NT2/D1 (cell line): ENCODE data around the gene TKTL2.
A peak's percentile ranks its signal among the peaks of the same experiment; 100 is the strongest.

Experiments used
- DNase-seq: peaks from one replicate; pipeline ENCODE4 v3.0.0-alpha.2; 2011; ENCODE audit warnings: low read depth, low spot score
- H3K27me3 ChIP-seq: 2 replicates; pipeline ENCODE4 v1.6.0; 2011; ENCODE audit warnings: mild to moderate bottlenecking; ENCODE audit not compliant: insufficient read length, insufficient read depth
- H3K36me3 ChIP-seq: 2 replicates; pipeline ENCODE4 v1.6.1; 2011; ENCODE audit warnings: mild to moderate bottlenecking, low read length, mixed read lengths; ENCODE audit not compliant: insufficient read depth, insufficient read length
- H3K4me1 ChIP-seq: 2 replicates; pipeline ENCODE4 v1.5.1; 2011; ENCODE audit not compliant: insufficient read depth, insufficient read length
- H3K4me3 ChIP-seq: 2 replicates; pipeline ENCODE4 v1.5.1; 2011; ENCODE audit warnings: low read depth; ENCODE audit not compliant: insufficient read length
- H3K9ac ChIP-seq: 2 replicates; pipeline ENCODE4 v1.6.0; 2011; ENCODE audit warnings: low read depth; ENCODE audit not compliant: insufficient read length
- H3K9me3 ChIP-seq: 2 replicates; pipeline ENCODE4 v1.5.1; 2011; ENCODE audit warnings: mild to moderate bottlenecking, low read length; ENCODE audit not compliant: insufficient read depth
- SUZ12 ChIP-seq: IDR thresholded peaks from 2 replicates; pipeline ENCODE4 v1.6.1; 2011; ENCODE audit not compliant: insufficient read length, insufficient read depth; ENCODE audit errors: extremely low read depth
- YY1 ChIP-seq: IDR thresholded peaks from 2 replicates; pipeline ENCODE4 v1.6.1; 2011; ENCODE audit not compliant: insufficient read length, insufficient read depth
- ZNF274 ChIP-seq: IDR thresholded peaks from 2 replicates; pipeline ENCODE4 v1.6.1; 2011; ENCODE audit warnings: mild to moderate bottlenecking, low read depth, low read length

The TKTL2 gene

GRCh38 chr4:163473576-163473975 is at the start of gene TKTL2:
Gene TKTL2 (minus strand): TSS chr4:163473754. CDS start chr4:163473734, 20 bp downstream.
- Histone ChIP-seq H3K36me3 (no peaks in the 10 kb centered on the region), H3K27me3 (no peaks in the 10 kb centered on the region), H3K4me1 (no peaks in the 10 kb centered on the region), H3K9ac (no peak within 1 kb of the TSS), H3K9me3 (no peaks in the 10 kb centered on the region), H3K4me3 (no peak within 1 kb of the TSS)
- no peak for TF ChIP-seq SUZ12
- TF ChIP-seq ZNF274: no peak
- no peak for DNase-seq

GRCh38 chr4:163515198-163515597 is 41.6 kb upstream of the TKTL2 start:
- H3K36me3 ChIP-seq: peaks cover 52% of the 10 kb centered on the region
- no peaks in the 10 kb centered on the region for H3K4me1 ChIP-seq
- no peak overlapping the region for H3K9ac ChIP-seq
- H3K4me3 ChIP-seq: no peak overlapping the region
- H3K9me3 ChIP-seq: no peaks in the 10 kb centered on the region
- TF ChIP-seq YY1 (no peak), SUZ12 (no peak), ZNF274 (no peak)
- no peaks in the 10 kb centered on the region for H3K27me3 ChIP-seq
- no peak for DNase-seq

GRCh38 chr4:163505374-163505773 is 31.8 kb upstream of the TKTL2 start:
- Histone ChIP-seq H3K4me1 (no peaks in the 10 kb centered on the region), H3K36me3 (peaks cover 22% of the 10 kb centered on the region), H3K9ac (no peak overlapping the region), H3K4me3 (no peak overlapping the region), H3K9me3 (peaks cover 8% of the 10 kb centered on the region; the same call in 1 of the 2 replicates), H3K27me3 (no peaks in the 10 kb centered on the region)
- DNase-seq: no peak
- TF ChIP-seq ZNF274 (no peak), SUZ12 (no peak), YY1 (no peak)

GRCh38 chr4:163500586-163500985 is 27.0 kb upstream of the TKTL2 start:
- no peaks in the 10 kb centered on the region for H3K4me1 ChIP-seq
- no peak for DNase-seq
- H3K4me3 ChIP-seq: no peak overlapping the region
- TF ChIP-seq ZNF274 (no peak), YY1 (no peak), SUZ12 (no peak)
- no peak overlapping the region for H3K9ac ChIP-seq
- H3K36me3 ChIP-seq: peaks cover 14% of the 10 kb centered on the region
- H3K9me3 ChIP-seq: peaks cover 8% of the 10 kb centered on the region; the same call in 1 of the 2 replicates
- no peaks in the 10 kb centered on the region for H3K27me3 ChIP-seq

GRCh38 chr4:163495900-163496299 is 22.3 kb upstream of the TKTL2 start:
- Histone ChIP-seq H3K4me3 (peak overlapping the region; percentile 84), H3K27me3 (no peaks in the 10 kb centered on the region), H3K36me3 (peaks cover 14% of the 10 kb centered on the region), H3K4me1 (no peaks in the 10 kb centered on the region), H3K9me3 (no peaks in the 10 kb centered on the region), H3K9ac (peak overlapping the region; percentile 95)
- no peak for TF ChIP-seq SUZ12
- TF ChIP-seq YY1: no peak
- no peak for TF ChIP-seq ZNF274
- DNase-seq: no peak

GRCh38 chr4:163494360-163495241 is 21.0 kb upstream of the TKTL2 start, which contains the start of gene TMA16:
Gene TMA16 (plus strand): TSS chr4:163494690. CDS start chr4:163494802, 112 bp downstream.
- DNase-seq: peak; percentile 74
- peak within 1 kb of the TSS; percentile 95 for H3K9ac ChIP-seq
- peaks cover 14% of the 10 kb centered on the region for H3K36me3 ChIP-seq
- TF ChIP-seq ZNF274 (no peak), SUZ12 (no peak)
- H3K27me3 ChIP-seq: no peaks in the 10 kb centered on the region
- no peaks in the 10 kb centered on the region for H3K4me1 ChIP-seq
- no peaks in the 10 kb centered on the region for H3K9me3 ChIP-seq
- H3K4me3 ChIP-seq: peak within 1 kb of the TSS; percentile 84

GRCh38 chr4:163493643-163494359 is 20.2 kb upstream of the TKTL2 start:
- no peaks in the 10 kb centered on the region for H3K4me1 ChIP-seq
- peaks cover 14% of the 10 kb centered on the region for H3K36me3 ChIP-seq
- no peaks in the 10 kb centered on the region for H3K9me3 ChIP-seq
- H3K4me3 ChIP-seq: peak overlapping the region; percentile 84
- TF ChIP-seq ZNF274 (no peak), YY1 (no peak), SUZ12 (no peak)
- H3K27me3 ChIP-seq: no peaks in the 10 kb centered on the region
- peak overlapping the region; percentile 80 for H3K9ac ChIP-seq
- DNase-seq: no peak
